Neural crest cell (in vitro differentiated cells): ENCODE results near the gene SEMA4D. TPM values are rescaled to one million over a fixed set of nuclear protein-coding genes. Genes with fewer than 3 reads are reported as not detected.
"Not testable (repeated sequence)": the region's sequence is repeated elsewhere in the genome, so short reads cannot be mapped to it uniquely, and the experiment has no call there.

Source experiments
- DNase-seq: peaks from one replicate; pipeline ENCODE4 v3.0.0; 2021; ENCODE audit warnings: low read depth, mixed read lengths, low spot score
- H3K27ac Mint-ChIP-seq: one replicate; pipeline ENCODE4 v1.8.0; 2021; ENCODE audit warnings: mild to moderate bottlenecking, mixed read lengths; ENCODE audit not compliant: unreplicated experiment
- H3K27me3 Mint-ChIP-seq: 2 replicates; pipeline ENCODE4 v1.8.0; 2021; ENCODE audit warnings: low read depth, mild to moderate bottlenecking, mixed read lengths
- H3K36me3 Mint-ChIP-seq: 2 replicates; pipeline ENCODE4 v1.8.0; 2021; ENCODE audit warnings: low read depth, mild to moderate bottlenecking, mixed read lengths
- H3K4me1 Mint-ChIP-seq: 2 replicates; pipeline ENCODE4 v1.8.0; 2021; ENCODE audit warnings: mixed read lengths
- H3K4me3 Mint-ChIP-seq: one replicate; pipeline ENCODE4 v1.8.0; 2021; ENCODE audit warnings: mild to moderate bottlenecking, mixed read lengths
- H3K9me3 Mint-ChIP-seq: 2 replicates; pipeline ENCODE4 v1.8.0; 2021; ENCODE audit warnings: mixed read lengths
- CTCF ChIP-seq: fragments of 200-600 bp; sonication (generic); conservative IDR thresholded peaks from 2 replicates; pipeline ENCODE4 v1.5.0; 2021; ENCODE audit warnings: antibody characterized with exemption, mild to moderate bottlenecking
- total RNA-seq: library from RNA; stranded (reverse); gene quantifications from 2 replicates; pipeline ENCODE4 v1.2.1, GENCODE V29; 2021

Gene SEMA4D
- total RNA-seq, 1 donor from 2014 or later: 33.5 TPM

GRCh38 chr9:89345476-89345875, 152.4 kb downstream of the SEMA4D start:
- DNase-seq: no peak
- no peak overlapping the region for H3K27ac Mint-ChIP-seq

GRCh38 chr9:89343812-89344211, 154.1 kb downstream of the SEMA4D start:
- not testable (repeated sequence) for H3K27ac Mint-ChIP-seq, H3K4me3 Mint-ChIP-seq, H3K4me1 Mint-ChIP-seq, H3K9me3 Mint-ChIP-seq, DNase-seq, H3K27me3 Mint-ChIP-seq
- H3K36me3 Mint-ChIP-seq: peaks cover 56% of the 10 kb centered on the region

More at GRCh38 chr9:89345476-89345875, 152.4 kb downstream of the SEMA4D start:
- TF ChIP-seq CTCF: no peak
- H3K4me1 Mint-ChIP-seq: no peaks in the 10 kb centered on the region
- no peaks in the 10 kb centered on the region for H3K27me3 Mint-ChIP-seq
- H3K36me3 Mint-ChIP-seq: peaks cover 61% of the 10 kb centered on the region
- H3K4me3 Mint-ChIP-seq: no peak overlapping the region
- no peaks in the 10 kb centered on the region for H3K9me3 Mint-ChIP-seq

GRCh38 chr9:89342948-89343347, 155.0 kb downstream of the SEMA4D start:
- no peaks in the 10 kb centered on the region for H3K4me1 Mint-ChIP-seq
- no peak for DNase-seq
- peaks cover 54% of the 10 kb centered on the region for H3K36me3 Mint-ChIP-seq
- H3K27me3 Mint-ChIP-seq: no peaks in the 10 kb centered on the region
- no peak overlapping the region for H3K4me3 Mint-ChIP-seq
- no peak for TF ChIP-seq CTCF
- H3K27ac Mint-ChIP-seq: no peak overlapping the region
- H3K9me3 Mint-ChIP-seq: no peaks in the 10 kb centered on the region

- no peaks in the 10 kb centered on the region for H3K9me3 Mint-ChIP-seq
- H3K27ac Mint-ChIP-seq: no peak overlapping the region
- TF ChIP-seq CTCF: no peak
- no peaks in the 10 kb centered on the region for H3K4me1 Mint-ChIP-seq
- H3K27me3 Mint-ChIP-seq: no peaks in the 10 kb centered on the region
- no peak for DNase-seq
- no peak overlapping the region for H3K4me3 Mint-ChIP-seq
- peaks cover 56% of the 10 kb centered on the region for H3K36me3 Mint-ChIP-seq
Observed at GRCh38 chr9:89342213-89342612, 155.7 kb downstream of the SEMA4D start.

GRCh38 chr9:89340332-89340731, 157.6 kb downstream of the SEMA4D start:
- Mint-ChIP-seq H3K27ac (no peak overlapping the region), H3K27me3 (no peaks in the 10 kb centered on the region), H3K4me1 (no peaks in the 10 kb centered on the region), H3K36me3 (peaks cover 47% of the 10 kb centered on the region), H3K4me3 (no peak overlapping the region), H3K9me3 (no peaks in the 10 kb centered on the region)
- no peak for TF ChIP-seq CTCF
- DNase-seq: no peak

- H3K9me3 Mint-ChIP-seq: no peaks in the 10 kb centered on the region
- H3K4me3 Mint-ChIP-seq: no peak overlapping the region
- no peak for DNase-seq
- H3K4me1 Mint-ChIP-seq: no peaks in the 10 kb centered on the region
- peaks cover 43% of the 10 kb centered on the region for H3K36me3 Mint-ChIP-seq
- no peak for TF ChIP-seq CTCF
- no peak overlapping the region for H3K27ac Mint-ChIP-seq
- H3K27me3 Mint-ChIP-seq: no peaks in the 10 kb centered on the region
Observed at GRCh38 chr9:89339807-89340206, 158.1 kb downstream of the SEMA4D start.
